GM21526 (cell line): ENCODE data around the gene TREM2.

Experiments used
- ATAC-seq: cut with Tn5 transposase; IDR thresholded peaks from one replicate; pipeline ENCODE4 v1.9.1; 2021; ENCODE audit warnings: moderate library complexity; ENCODE audit not compliant: unreplicated experiment, low FRiP score

Gene TREM2

GRCh38 chr6:41184761-41185160, 21.8 kb upstream of the TREM2 start:
- ATAC-seq: no peak

DNA sequence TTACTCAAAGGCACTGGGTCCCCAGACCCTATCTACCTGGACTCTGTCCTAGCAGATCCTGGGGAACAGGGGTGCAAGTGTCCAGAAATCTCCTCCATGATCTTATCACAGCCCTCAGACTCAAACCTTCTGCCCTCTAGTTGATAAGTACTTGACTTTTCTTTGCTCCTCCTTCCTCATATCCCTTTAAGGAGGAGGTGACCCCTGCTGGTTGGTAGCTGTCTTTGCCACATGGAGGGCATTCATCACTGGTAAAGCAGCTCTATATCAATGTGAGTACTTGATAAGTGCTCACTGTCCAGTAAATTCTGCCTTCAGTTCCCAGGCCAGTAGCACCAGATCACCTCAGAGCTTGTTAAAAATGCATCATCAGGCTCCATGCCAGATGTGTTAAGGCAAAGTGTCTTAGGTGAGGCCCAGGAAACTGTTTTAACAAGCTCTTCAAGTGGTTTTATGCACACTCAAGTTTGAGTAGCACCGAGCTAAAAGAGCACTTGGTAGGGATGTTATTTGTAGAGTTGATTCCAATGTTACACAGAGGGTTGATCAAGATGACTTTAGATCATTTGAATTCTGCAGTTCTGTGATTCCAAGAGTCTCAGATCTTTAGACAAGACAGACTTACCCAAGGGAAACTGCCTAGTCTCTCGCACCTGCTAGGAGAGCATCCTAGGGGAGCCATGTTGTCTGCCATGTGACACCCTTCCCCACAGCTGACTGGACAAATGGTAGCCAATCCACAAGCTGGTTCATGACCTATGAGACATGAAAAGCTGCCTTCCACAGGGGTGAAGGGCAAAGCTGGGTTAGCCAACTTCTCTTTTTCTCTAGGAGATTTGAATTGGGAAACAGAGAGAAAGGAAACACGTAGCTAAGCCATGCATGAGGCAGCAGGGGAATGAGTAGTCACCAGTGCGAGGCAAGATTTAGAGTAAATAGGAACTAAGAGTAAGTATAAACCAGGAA, 19.4 kb upstream of the TREM2 start:
- ATAC-seq: no peak

DNA sequence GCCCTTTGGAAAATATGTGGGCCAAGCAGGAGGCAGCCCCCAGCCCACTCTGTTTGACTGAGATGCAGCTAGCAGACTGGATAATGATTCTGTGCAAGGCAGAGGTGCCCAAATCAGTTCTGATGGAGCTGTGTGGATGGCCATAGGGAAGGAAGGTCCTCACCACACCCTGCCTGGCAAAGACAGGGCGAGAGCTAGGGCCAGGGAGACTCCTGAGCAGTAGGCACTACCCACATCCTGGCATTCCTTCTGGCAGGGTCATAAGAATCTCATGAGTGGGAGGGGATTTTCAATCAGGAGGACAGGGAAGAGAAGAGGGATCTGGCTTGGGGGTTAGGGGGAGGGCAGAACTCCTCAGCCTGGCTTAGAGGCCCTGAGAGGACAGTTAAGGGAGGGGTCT, 18.6 kb upstream of the TREM2 start:
- no peak for ATAC-seq

DNA sequence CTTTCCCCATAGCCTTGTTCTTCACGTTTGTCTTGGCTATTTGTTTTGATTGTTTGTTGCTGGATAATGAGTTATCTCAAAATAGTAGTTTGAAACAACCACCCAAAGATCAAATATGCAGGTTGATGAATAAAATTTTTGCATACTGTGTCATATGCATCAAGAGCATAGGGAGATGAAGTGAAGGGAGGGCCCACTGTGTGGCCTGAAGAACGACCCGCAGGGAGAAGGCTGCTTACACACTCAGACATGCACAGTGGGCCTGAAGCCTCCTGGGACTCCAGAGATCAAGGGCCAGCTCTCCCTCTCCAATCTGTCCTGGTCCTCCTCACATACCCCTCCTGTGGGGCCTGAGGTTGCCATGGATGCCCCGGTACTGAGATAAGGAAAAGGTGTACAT, 16.2 kb upstream of the TREM2 start:
- no peak for ATAC-seq

- no peak for ATAC-seq
Measured at GRCh38 chr6:41177695-41178094, 14.8 kb upstream of the TREM2 start.

DNA sequence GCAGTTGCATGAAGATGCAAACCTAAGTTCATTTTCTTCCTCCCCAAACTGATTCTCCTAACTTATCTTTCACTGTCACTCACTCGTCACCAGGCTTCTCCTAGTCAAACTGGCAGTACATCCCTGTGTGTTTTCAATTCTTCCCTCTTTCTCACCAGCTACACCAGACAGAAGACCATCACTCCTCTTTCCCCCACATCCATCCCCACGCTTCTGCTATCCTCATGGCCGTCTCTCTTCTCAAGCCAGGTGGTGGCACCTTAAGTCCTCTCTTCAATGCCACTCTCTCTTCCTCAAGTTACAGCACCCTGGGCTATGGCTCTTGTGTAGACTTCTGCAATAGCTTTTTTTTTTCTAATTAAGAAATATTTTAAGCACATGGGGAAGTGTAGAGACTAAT, 14.4 kb upstream of the TREM2 start:
- no peak for ATAC-seq

DNA sequence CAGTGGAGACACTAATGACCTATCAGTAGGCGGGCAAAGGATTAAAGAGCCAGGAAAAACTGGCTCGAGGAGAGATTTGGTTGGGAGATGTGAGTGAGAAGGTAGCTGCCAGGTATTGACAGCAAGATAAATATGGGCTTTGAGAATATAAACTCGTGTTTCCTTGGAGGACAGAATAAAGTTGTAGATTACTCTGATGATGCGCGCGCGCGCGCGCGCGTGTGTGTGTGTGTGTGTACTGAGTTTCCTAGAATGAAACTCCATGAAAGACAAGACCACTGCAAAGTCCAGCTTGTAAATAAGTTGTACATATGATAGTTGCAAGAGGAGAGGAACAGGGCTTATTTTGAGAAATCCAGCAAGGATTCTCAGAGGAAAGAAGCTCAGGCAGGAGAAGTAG, 13.3 kb upstream of the TREM2 start:
- ATAC-seq: no peak

DNA sequence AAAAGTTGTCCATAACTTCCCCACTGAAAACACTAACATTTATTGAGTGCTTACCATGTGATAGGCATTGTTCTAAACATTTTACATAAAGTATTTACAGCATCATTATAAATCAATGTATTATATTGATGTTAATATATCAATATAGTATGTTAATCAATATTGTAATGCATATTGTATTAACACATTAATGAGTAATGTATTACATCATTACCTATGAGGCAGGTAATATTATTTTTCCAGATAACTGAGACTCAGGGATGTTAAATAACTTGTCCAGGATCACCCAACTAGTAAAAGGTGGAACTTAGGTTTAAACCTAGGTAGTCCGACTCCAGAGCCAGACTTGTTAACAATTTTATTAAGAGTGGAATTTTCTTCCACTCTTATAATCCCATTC, 12.2 kb upstream of the TREM2 start:
- ATAC-seq: no peak

- no peak for ATAC-seq
Measured at GRCh38 chr6:41174610-41175009, 11.7 kb upstream of the TREM2 start.

GRCh38 chr6:41171908-41172307, 9.0 kb upstream of the TREM2 start:
- ATAC-seq: no peak

GRCh38 chr6:41170547-41171160, 7.7 kb upstream of the TREM2 start:
- ATAC-seq: no peak

DNA sequence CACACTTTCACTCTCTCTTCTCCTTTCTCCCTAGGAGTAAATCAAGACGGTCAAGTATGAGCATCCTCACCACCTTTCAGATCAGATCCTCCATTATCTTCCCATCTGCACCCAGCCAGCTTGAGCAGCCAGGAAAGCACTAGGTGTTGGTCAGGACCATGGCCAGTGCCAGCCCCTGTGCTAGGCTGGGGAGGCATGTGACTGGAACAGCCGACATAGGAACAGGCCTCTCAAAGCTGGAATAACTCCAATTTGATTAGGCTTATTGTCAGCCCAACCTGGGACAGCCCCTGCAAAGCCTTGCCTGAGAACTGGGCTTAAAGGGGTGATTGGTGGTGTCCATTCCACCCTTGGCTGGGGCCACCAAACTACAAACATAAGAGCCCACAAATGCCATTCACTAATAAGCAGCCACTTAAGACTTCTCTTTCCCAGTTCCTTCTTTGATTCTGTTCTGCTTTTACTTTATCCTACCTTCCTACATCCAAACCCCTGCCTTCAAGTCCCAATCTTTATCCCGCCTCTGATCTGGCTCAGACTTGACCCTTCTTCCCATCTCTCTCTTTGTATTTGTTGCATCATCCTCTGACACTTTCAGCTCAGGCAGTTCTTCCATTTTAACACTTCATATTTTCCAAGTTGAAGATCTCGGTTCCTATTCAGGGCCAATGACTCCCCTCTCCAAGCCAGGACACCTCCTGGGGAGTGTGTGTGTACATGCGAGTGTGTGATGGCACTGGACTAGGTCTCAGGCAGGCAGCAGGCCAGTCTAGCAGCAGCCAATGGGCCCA, 4.5 kb upstream of the TREM2 start:
- ATAC-seq: no peak

GRCh38 chr6:41164551-41165120, 1.7 kb upstream of the TREM2 start:
- no peak for ATAC-seq

DNA sequence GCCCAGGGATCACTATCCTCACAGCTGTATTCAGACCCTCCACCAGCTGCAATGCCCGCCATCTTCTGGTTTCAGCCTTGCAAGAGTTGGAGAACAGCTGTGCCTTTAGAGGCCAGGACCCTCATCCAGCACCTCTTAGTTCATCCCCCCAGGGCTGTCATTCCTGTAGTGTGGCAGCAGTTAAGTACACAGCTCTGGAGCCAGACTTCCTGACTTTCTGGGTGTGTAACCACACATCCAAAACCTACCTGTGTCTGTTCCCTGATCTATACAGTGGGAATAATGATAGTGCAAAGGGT, 452 bp upstream of the TREM2 start:
- ATAC-seq: no peak

- ATAC-seq: no peak
Measured at GRCh38 chr6:41161851-41162552, 914 bp downstream of the TREM2 start.

GRCh38 chr6:41161380-41161779, 1.5 kb downstream of the TREM2 start:
- ATAC-seq: no peak

GRCh38 chr6:41160933-41161332, 2.0 kb downstream of the TREM2 start:
- no peak for ATAC-seq

DNA sequence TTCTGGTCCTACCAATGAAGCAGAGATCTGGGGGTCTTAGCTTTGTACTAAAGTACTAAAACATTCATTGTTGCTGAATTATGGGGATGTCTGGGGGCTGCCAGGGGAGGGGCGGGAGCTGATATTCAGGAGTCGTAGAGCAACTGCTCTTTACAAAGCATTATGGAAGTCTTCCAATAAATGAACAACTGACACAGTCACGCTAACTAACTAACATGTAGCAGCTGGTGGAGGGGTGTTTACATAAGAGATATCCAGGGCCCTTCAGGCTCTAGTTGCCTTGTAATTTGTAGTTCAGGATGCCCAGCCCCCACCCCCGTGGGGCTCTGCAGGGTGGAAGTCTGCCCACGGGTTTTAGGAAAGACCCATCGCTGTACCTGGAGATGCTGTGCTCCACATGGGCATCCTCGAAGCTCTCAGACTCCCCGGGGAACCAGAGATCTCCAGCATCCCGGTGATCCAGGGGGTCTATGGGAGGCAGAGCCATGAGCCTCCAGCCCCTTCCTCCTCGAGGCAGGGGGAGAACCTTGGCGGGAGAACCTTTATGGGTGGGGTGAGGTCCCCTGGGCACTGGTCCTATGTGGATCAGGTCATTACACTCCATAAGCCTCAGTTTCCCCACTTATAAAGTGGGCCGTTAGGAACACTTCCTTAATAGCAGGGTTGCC, 3.4 kb downstream of the TREM2 start:
- ATAC-seq: no peak

DNA sequence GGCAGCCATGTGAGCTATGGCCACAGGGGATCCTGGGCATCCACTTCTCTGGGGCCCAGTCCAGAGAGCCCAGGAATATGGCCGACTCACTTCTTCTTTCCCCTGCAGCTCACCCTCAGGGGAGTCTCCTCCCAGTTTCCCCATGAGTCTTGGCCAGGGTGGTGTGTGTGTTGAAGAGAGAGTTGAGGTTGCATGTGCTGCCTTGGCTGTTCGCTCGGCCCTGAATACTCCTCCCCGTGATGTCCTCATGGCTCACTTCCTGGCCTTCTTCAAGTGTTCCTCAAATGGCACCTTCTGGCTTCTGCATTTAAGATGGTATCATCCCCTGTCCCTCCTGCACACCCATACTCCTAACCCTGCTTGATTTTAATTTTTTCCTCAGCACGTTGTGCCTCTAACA, 5.6 kb downstream of the TREM2 start:
- ATAC-seq: no peak

GRCh38 chr6:41156771-41157170, 6.1 kb downstream of the TREM2 start:
- ATAC-seq: no peak
